ENCODE measurements around the gene MUC22.

GRCh38 chr6:31065556-31065955 lies 55.3 kb downstream of the MUC22 start:
- TF ChIP-seq CTCF (IDR thresholded peaks at IDR 0.05; ENCODE audit: insufficient read depth, low read depth, low read length) (no peak), EZH2 (IDR thresholded peaks at IDR 0.05; ENCODE audit: insufficient read depth, low read length) (no peak)
